Measurements from ENCODE around the gene PTPN6. TPM values are rescaled to one million over a fixed set of nuclear protein-coding genes. Genes with fewer than 3 reads are reported as not detected.

Gene PTPN6
- total and polyA plus RNA-seq, 2 of the 4 experiments (the other 2 are of a cell fraction): under 0.01 to 0.14 TPM

DNA sequence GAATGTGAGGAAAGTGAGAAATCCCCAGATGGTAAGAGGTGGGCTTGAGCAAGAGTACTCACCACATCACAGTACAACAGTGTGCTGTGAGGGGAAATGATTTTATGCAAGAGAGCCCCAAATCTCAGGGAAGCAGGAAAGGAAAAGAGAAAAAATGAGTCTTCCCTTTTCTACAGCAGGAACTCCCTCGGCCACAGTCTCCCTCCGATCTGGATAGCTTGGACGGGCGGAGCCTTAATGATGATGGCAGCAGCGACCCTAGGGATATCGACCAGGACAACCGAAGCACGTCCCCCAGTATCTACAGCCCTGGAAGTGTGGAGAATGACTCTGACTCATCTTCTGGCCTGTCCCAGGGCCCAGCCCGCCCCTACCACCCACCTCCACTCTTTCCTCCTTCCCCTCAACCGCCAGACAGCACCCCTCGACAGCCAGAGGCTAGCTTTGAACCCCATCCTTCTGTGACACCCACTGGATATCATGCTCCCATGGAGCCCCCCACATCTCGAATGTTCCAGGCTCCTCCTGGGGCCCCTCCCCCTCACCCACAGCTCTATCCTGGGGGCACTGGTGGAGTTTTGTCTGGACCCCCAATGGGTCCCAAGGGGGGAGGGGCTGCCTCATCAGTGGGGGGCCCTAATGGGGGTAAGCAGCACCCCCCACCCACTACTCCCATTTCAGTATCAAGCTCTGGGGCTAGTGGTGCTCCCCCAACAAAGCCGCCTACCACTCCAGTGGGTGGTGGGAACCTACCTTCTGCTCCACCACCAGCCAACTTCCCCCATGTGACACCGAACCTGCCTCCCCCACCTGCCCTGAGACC, 15.6 kb upstream of the PTPN6 start:
- no TSS peak for BruUV-seq (replicated peaks)
- Histone ChIP-seq H3K9me3 (ENCODE audit: control insufficient read depth, insufficient read depth, low read length) (no peaks in the 10 kb centered on the region), H3K9ac (ENCODE audit: low read depth, low read length) (no peak overlapping the region), H3K9me1 (ENCODE audit: insufficient read depth, low read length) (peaks cover 9% of the 10 kb centered on the region), H2BK20ac (ENCODE audit: low read depth, low read length) (no peak overlapping the region), H3K4me2 (ENCODE audit: low read depth, low read length) (no peak overlapping the region), H3K36me3 (ENCODE audit: control insufficient read depth, insufficient read depth, low read length) (peaks cover 51% of the 10 kb centered on the region), H3K4ac (ENCODE audit: low read depth, low read length) (no peak overlapping the region), H2BK5ac (ENCODE audit: low read depth, low read length, poor library complexity, severe bottlenecking) (no peak overlapping the region), H3K18ac (ENCODE audit: low read depth, low read length) (no peak overlapping the region), H3K79me1 (ENCODE audit: low read depth in 1 of 2, low read length in 2 of 2) (peaks cover 12 to 68% of the 10 kb centered on the region in 2 experiments; a peak in 3 of 4 replicates), H2AK9ac (replicated peaks; ENCODE audit: low read depth, low read length, poor library complexity) (peak overlapping the region; percentile 58), H4K20me1 (ENCODE audit: insufficient read depth, low read length) (peaks cover 43% of the 10 kb centered on the region), H3K4me1 (ENCODE audit: control insufficient read depth, insufficient read depth, low read length) (peaks cover 9% of the 10 kb centered on the region), H4K91ac (ENCODE audit: insufficient read depth, low read depth, low read length) (no peak overlapping the region), H3K14ac (replicated peaks; ENCODE audit: low read depth, low read length) (no peak overlapping the region), H3K23ac (ENCODE audit: low read depth, low read length) (no peak overlapping the region), H3K56ac (ENCODE audit: extremely low read depth, insufficient read depth, low read length) (no peak overlapping the region), H4K8ac (ENCODE audit: low read depth in 2 of 2, low read length in 2 of 2) (no peak overlapping the region), H3K27me3 (ENCODE audit: control insufficient read depth, insufficient read depth, low read length) (no peaks in the 10 kb centered on the region), H2BK120ac (ENCODE audit: low read depth, low read length) (no peak overlapping the region), H3K4me3 (ENCODE audit: insufficient read depth, low read depth, low read length) (no peak overlapping the region), H4K5ac (ENCODE audit: low read depth, low read length) (no peak overlapping the region), H2AK5ac (ENCODE audit: low read depth, low read length) (no peak overlapping the region), H3K27ac (ENCODE audit: insufficient read depth, low read length) (no peak overlapping the region), H2BK15ac (ENCODE audit: low read depth, low read length) (no peak overlapping the region), H2AFZ (replicated peaks; ENCODE audit: low read length, poor library complexity) (no peak overlapping the region)
- POLR2A ChIA-PET (ENCODE audit: unreplicated experiment): no interaction called here
- ATAC-seq (ENCODE audit: low read depth) (no peak), DNase-seq (no peak)
- intact Hi-C loops (cut with micrococcal nuclease) (no loop called here), dilution Hi-C loops (cut with HindIII; ENCODE audit: low sequenced_read_pairs, unreplicated experiment) (no loop called here), in situ Hi-C loops (cut with MboI; ENCODE audit: low sequenced_read_pairs) (no loop called here)
- TF ChIP-seq MXI1 (IDR thresholded peaks at IDR 0.05; ENCODE audit: borderline replicate concordance, low read depth, low read length) (no peak), MAZ (IDR thresholded peaks at IDR 0.05; ENCODE audit: borderline replicate concordance, low read depth, low read length) (no peak), POLR2A (IDR thresholded peaks at IDR 0.05; ENCODE audit: low read depth, low read length) (no peak), SMC3 (IDR thresholded peaks at IDR 0.05; ENCODE audit: low read depth, low read length) (no peak), RCOR1 (IDR thresholded peaks at IDR 0.05; ENCODE audit: insufficient replicate concordance, low read length) (no peak), NFE2L2 (IDR thresholded peaks at IDR 0.05; ENCODE audit: low read depth, low read length) (no peak), CTCF (conservative IDR thresholded peaks at IDR 0.05; ENCODE audit: low read depth, low read length) (no peak), RAD21 (IDR thresholded peaks at IDR 0.05; ENCODE audit: low read length) (no peak), RFX5 (IDR thresholded peaks at IDR 0.05; ENCODE audit: low read depth, low read length) (no peak), CHD1 (IDR thresholded peaks at IDR 0.05; ENCODE audit: low read depth, low read length) (no peak), CEBPB (IDR thresholded peaks at IDR 0.05; ENCODE audit: low read depth, low read length) (no peak)
- TF ChIP-seq, protein P1, sequence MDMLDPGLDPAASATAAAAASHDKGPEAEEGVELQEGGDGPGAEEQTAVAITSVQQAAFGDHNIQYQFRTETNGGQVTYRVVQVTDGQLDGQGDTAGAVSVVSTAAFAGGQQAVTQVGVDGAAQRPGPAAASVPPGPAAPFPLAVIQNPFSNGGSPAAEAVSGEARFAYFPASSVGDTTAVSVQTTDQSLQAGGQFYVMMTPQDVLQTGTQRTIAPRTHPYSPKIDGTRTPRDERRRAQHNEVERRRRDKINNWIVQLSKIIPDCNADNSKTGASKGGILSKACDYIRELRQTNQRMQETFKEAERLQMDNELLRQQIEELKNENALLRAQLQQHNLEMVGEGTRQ (IDR thresholded peaks at IDR 0.05; ENCODE audit: low read depth, low read length): no peak
- CTCF ChIA-PET: no interaction called here
- WGBS, 2 experiments (ENCODE audit: extremely low coverage in 2 of 2, insufficient read length in 1 of 2): 100% methylated on average over 1 of the region's 14 CpGs; no CpG with 5 or more reads in 1 of the 2 experiments
